Stomach (tissue), 4 donors: ENCODE results near the gene TOP3B.

Experiments
- POLR2A ChIP-seq, 4 donors: fragments of 450-650 bp; IDR thresholded peaks; one replicate each; pipeline ENCODE4 v1.6.1; 2016; ENCODE audit warnings: antibody characterized with exemption in 4 of 4, control low read depth in 2 of 4, mild to moderate bottlenecking in 1 of 4, moderate library complexity in 1 of 4
- TF ChIP-seq, protein P1 (sequence below), 7 experiments: fragments of 450-650 bp in 4 of 7; fragments of 200-600 bp in 3 of 7; sonication (generic) in 3 of 7; IDR thresholded peaks; one replicate each; pipeline ENCODE4 v1.5.1; 2016 to 2019; ENCODE audit warnings: antibody characterized with exemption in 7 of 7, control low read depth in 2 of 7, mild to moderate bottlenecking in 1 of 7

GRCh38 chr22:21992593-21993237, 10.1 kb upstream of the TOP3B start:
- TF ChIP-seq, protein P1, sequence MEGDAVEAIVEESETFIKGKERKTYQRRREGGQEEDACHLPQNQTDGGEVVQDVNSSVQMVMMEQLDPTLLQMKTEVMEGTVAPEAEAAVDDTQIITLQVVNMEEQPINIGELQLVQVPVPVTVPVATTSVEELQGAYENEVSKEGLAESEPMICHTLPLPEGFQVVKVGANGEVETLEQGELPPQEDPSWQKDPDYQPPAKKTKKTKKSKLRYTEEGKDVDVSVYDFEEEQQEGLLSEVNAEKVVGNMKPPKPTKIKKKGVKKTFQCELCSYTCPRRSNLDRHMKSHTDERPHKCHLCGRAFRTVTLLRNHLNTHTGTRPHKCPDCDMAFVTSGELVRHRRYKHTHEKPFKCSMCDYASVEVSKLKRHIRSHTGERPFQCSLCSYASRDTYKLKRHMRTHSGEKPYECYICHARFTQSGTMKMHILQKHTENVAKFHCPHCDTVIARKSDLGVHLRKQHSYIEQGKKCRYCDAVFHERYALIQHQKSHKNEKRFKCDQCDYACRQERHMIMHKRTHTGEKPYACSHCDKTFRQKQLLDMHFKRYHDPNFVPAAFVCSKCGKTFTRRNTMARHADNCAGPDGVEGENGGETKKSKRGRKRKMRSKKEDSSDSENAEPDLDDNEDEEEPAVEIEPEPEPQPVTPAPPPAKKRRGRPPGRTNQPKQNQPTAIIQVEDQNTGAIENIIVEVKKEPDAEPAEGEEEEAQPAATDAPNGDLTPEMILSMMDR (IDR thresholded peaks at IDR 0.05): no peak
- no peak for TF ChIP-seq POLR2A (IDR thresholded peaks at IDR 0.05)
